Measurements from ENCODE around the gene OSBPL5. TPM values are rescaled to one million over a fixed set of nuclear protein-coding genes. Genes with fewer than 3 reads are reported as not detected.

The OSBPL5 gene
- total and polyA plus RNA-seq, 2 of the 4 experiments (the other 2 are of a cell fraction) = 14.9 to 22.3 TPM

DNA sequence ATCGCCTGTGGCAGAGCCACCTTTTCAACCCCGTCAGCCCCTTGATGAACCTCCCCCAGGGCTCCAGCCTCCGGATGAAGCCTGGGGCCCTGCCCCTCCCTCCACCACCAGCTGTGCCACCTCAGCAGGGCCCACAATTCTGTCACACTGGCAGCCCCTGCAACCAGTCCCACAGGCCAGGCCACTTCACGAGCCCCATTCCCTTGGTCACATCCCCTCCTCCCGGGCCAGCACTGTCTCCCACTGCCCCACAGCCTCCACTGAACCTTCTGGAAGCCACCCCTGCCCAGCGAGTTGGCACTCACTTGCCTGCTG, 19.9 kb downstream of the OSBPL5 start:
- H2AK9ac ChIP-seq (replicated peaks; ENCODE audit: low read depth, low read length, poor library complexity) = no peak overlapping the region
- no peak overlapping the region for H4K5ac ChIP-seq (ENCODE audit: low read depth, low read length)
- peaks cover 87% of the 10 kb centered on the region for H4K20me1 ChIP-seq (ENCODE audit: insufficient read depth, low read length)
- H3K27me3 ChIP-seq (ENCODE audit: control insufficient read depth, insufficient read depth, low read length) = no peaks in the 10 kb centered on the region
- H3K4me2 ChIP-seq (ENCODE audit: low read depth, low read length) = no peak overlapping the region
- intact Hi-C loops (cut with micrococcal nuclease) = no loop called here
- no peak for DNase-seq
- H3K4ac ChIP-seq (ENCODE audit: low read depth, low read length) = no peak overlapping the region
- H2BK15ac ChIP-seq (ENCODE audit: low read depth, low read length) = no peak overlapping the region
- POLR2A ChIA-PET (ENCODE audit: unreplicated experiment) = no interaction called here
- H3K23ac ChIP-seq (ENCODE audit: low read depth, low read length) = no peak overlapping the region
- no peak overlapping the region; the same call in 1 of the 2 replicates for H2AK5ac ChIP-seq (ENCODE audit: low read depth, low read length)
- H3K36me3 ChIP-seq (ENCODE audit: control insufficient read depth, insufficient read depth, low read length) = peaks cover 7% of the 10 kb centered on the region; the same call in 1 of the 2 replicates
- in situ Hi-C loops (cut with MboI; ENCODE audit: low sequenced_read_pairs) = no loop called here
- no peak for ATAC-seq (ENCODE audit: low read depth)
- BruUV-seq (replicated peaks) = no TSS peak
- no peak overlapping the region for H3K56ac ChIP-seq (ENCODE audit: extremely low read depth, insufficient read depth, low read length)
- no peak overlapping the region for H4K8ac ChIP-seq (ENCODE audit: low read depth in 2 of 2, low read length in 2 of 2)
- no peak overlapping the region for H3K27ac ChIP-seq (ENCODE audit: insufficient read depth, low read length)
- CTCF ChIA-PET = no interaction called here
- no peak overlapping the region for H2BK20ac ChIP-seq (ENCODE audit: low read depth, low read length)
- H3K14ac ChIP-seq (replicated peaks; ENCODE audit: low read depth, low read length) = no peak overlapping the region
- H3K18ac ChIP-seq (ENCODE audit: low read depth, low read length) = no peak overlapping the region
- H3K9me1 ChIP-seq (ENCODE audit: insufficient read depth, low read length) = peaks cover 6% of the 10 kb centered on the region
- H3K4me1 ChIP-seq (ENCODE audit: control insufficient read depth, insufficient read depth, low read length) = peaks cover 9% of the 10 kb centered on the region
- H4K91ac ChIP-seq (ENCODE audit: insufficient read depth, low read depth, low read length) = no peak overlapping the region
- TF ChIP-seq MAFK (IDR thresholded peaks at IDR 0.05; ENCODE audit: low read depth, low read length) (no peak), CHD1 (IDR thresholded peaks at IDR 0.05; ENCODE audit: low read depth, low read length) (no peak), POLR2A (IDR thresholded peaks at IDR 0.05; ENCODE audit: low read depth, low read length) (no peak), RFX5 (IDR thresholded peaks at IDR 0.05; ENCODE audit: low read depth, low read length) (no peak), BHLHE40 (IDR thresholded peaks at IDR 0.05; ENCODE audit: low read depth, low read length) (no peak), RAD21 (IDR thresholded peaks at IDR 0.05; ENCODE audit: low read length) (no peak), SMC3 (IDR thresholded peaks at IDR 0.05; ENCODE audit: low read depth, low read length) (no peak), FOS (IDR thresholded peaks at IDR 0.05; ENCODE audit: low read depth, low read length) (no peak), MAZ (IDR thresholded peaks at IDR 0.05; ENCODE audit: borderline replicate concordance, low read depth, low read length) (no peak), NFE2L2 (IDR thresholded peaks at IDR 0.05; ENCODE audit: low read depth, low read length) (no peak), CEBPB (IDR thresholded peaks at IDR 0.05; ENCODE audit: low read depth, low read length) (no peak), RCOR1 (IDR thresholded peaks at IDR 0.05; ENCODE audit: insufficient replicate concordance, low read length) (no peak), MXI1 (IDR thresholded peaks at IDR 0.05; ENCODE audit: borderline replicate concordance, low read depth, low read length) (no peak)
- TF ChIP-seq, protein P1, sequence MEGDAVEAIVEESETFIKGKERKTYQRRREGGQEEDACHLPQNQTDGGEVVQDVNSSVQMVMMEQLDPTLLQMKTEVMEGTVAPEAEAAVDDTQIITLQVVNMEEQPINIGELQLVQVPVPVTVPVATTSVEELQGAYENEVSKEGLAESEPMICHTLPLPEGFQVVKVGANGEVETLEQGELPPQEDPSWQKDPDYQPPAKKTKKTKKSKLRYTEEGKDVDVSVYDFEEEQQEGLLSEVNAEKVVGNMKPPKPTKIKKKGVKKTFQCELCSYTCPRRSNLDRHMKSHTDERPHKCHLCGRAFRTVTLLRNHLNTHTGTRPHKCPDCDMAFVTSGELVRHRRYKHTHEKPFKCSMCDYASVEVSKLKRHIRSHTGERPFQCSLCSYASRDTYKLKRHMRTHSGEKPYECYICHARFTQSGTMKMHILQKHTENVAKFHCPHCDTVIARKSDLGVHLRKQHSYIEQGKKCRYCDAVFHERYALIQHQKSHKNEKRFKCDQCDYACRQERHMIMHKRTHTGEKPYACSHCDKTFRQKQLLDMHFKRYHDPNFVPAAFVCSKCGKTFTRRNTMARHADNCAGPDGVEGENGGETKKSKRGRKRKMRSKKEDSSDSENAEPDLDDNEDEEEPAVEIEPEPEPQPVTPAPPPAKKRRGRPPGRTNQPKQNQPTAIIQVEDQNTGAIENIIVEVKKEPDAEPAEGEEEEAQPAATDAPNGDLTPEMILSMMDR (conservative IDR thresholded peaks at IDR 0.05; ENCODE audit: low read depth, low read length) = no peak
- TF ChIP-seq, protein P2, sequence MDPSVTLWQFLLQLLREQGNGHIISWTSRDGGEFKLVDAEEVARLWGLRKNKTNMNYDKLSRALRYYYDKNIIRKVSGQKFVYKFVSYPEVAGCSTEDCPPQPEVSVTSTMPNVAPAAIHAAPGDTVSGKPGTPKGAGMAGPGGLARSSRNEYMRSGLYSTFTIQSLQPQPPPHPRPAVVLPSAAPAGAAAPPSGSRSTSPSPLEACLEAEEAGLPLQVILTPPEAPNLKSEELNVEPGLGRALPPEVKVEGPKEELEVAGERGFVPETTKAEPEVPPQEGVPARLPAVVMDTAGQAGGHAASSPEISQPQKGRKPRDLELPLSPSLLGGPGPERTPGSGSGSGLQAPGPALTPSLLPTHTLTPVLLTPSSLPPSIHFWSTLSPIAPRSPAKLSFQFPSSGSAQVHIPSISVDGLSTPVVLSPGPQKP (IDR thresholded peaks at IDR 0.05; ENCODE audit: borderline replicate concordance, low read depth, low read length) = no peak
- TF ChIP-seq, protein P3, sequence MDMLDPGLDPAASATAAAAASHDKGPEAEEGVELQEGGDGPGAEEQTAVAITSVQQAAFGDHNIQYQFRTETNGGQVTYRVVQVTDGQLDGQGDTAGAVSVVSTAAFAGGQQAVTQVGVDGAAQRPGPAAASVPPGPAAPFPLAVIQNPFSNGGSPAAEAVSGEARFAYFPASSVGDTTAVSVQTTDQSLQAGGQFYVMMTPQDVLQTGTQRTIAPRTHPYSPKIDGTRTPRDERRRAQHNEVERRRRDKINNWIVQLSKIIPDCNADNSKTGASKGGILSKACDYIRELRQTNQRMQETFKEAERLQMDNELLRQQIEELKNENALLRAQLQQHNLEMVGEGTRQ (IDR thresholded peaks at IDR 0.05; ENCODE audit: low read depth, low read length) = no peak
- no peak overlapping the region for H2BK120ac ChIP-seq (ENCODE audit: low read depth, low read length)
- dilution Hi-C loops (cut with HindIII; ENCODE audit: low sequenced_read_pairs, unreplicated experiment) = no loop called here
- H2AFZ ChIP-seq (replicated peaks; ENCODE audit: low read length, poor library complexity) = no peak overlapping the region
- H2BK5ac ChIP-seq (ENCODE audit: low read depth, low read length, poor library complexity, severe bottlenecking) = no peak overlapping the region
- H3K4me3 ChIP-seq (ENCODE audit: insufficient read depth, low read depth, low read length) = no peak overlapping the region
- 57% methylated on average over 5 of the region's 6 CpGs; no CpG with 5 or more reads in 1 of the 2 experiments for WGBS, 2 experiments (ENCODE audit: extremely low coverage in 2 of 2, insufficient read length in 1 of 2)
- H3K79me1 ChIP-seq (ENCODE audit: low read depth in 1 of 2, low read length in 2 of 2) = peaks cover 27 to 94% of the 10 kb centered on the region in 2 experiments
- no peaks in the 10 kb centered on the region for H3K9me3 ChIP-seq (ENCODE audit: control insufficient read depth, insufficient read depth, low read length)
- H3K9ac ChIP-seq (ENCODE audit: low read depth, low read length) = no peak overlapping the region

Data from IMR-90 (cell line).